HL-60/S4 treated with retinoic acid at 250 ng/mL for 4 days and 3 days (cell line): ENCODE data around the gene ZNF280C.

Source experiments
- in situ Hi-C: fragments of 300-500 bp; cut with MboI; formaldehyde crosslinking; loops from 2 replicates; pipeline ENCODE4 v1.7.0; 2022; ENCODE audit warnings: low sequenced_read_pairs

The ZNF280C gene

GRCh38 chrX:130179170-130179569 is 89.5 kb downstream of the ZNF280C start:
- in situ Hi-C loops = loop anchor here (25.0 kb wide), 1 partner anchor 567 kb away; no protein-coding TSS in a partner anchor

GRCh38 chrX:130176942-130177341 is 91.8 kb downstream of the ZNF280C start:
- in situ Hi-C loops = loop anchor here (25.0 kb wide), 1 partner anchor 565 kb away; no protein-coding TSS in a partner anchor

- in situ Hi-C loops = loop anchor here (25.0 kb wide), 1 partner anchor 564 kb away; no protein-coding TSS in a partner anchor
Observed at GRCh38 chrX:130176354-130176776, 92.3 kb downstream of the ZNF280C start.

DNA sequence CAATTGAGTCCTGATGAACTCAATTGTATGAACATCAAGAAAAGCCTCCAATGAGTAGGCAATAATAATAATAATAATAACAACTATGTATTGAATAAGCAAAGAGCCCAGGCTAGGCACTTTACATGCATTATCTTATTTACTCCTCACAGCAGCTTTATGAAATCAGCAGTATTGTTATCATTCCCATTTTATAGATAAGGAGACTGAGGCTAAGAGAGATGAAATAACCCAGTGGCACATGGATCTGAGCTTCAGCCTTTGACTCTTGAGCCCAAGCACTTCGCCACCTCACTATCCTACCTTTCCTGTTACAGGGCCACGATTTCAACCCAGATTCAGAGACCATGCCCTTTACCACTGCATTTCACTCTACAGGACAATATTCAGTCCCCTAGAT is 93.8 kb downstream of the ZNF280C start:
- in situ Hi-C loops = loop anchor here (25.0 kb wide), 1 partner anchor 563 kb away; no protein-coding TSS in a partner anchor

GRCh38 chrX:130174045-130174704 is 94.5 kb downstream of the ZNF280C start:
- in situ Hi-C loops = no loop called here

- in situ Hi-C loops = no loop called here
Observed at GRCh38 chrX:130173190-130173895, 95.4 kb downstream of the ZNF280C start.

DNA sequence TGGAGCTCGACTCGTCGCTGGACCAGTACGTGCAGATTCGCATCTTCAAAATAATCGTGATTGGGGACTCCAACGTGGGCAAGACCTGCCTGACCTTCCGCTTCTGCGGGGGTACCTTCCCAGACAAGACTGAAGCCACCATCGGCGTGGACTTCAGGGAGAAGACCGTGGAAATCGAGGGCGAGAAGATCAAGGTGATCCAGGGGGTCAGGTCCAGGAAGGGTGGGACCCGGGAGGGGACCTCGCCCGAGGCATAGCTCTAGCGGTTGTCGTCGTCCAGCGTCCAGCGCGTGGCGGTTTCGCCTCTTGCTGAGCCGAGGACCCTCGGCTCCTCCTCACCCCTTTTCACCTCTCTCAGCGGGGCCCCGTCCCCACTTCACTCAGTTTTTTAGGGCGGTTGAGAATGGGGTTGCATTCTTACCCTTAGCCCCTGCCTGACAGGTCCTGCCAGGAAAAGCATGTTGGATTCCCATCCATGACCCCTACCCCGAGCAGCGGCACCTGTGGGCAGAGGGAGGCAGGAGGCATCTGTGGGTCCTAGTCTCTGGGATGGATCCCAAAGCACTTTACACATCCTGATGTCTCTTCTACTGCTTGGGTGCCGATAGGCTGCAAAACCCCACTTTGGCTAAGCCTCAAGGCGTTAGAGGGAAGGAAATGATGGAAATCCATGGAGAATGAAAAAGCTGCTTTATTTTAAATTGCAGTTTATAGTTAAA is 96.4 kb downstream of the ZNF280C start:
- in situ Hi-C loops = no loop called here

- in situ Hi-C loops = no loop called here
Observed at GRCh38 chrX:130171446-130172126, 97.1 kb downstream of the ZNF280C start, which contains the start of gene RAB33A. TSS of gene RAB33A (plus strand) at chrX:130171962. CDS start at chrX:130172063, 101 bp downstream.

GRCh38 chrX:130170752-130171445 is 97.8 kb downstream of the ZNF280C start:
- in situ Hi-C loops = no loop called here

GRCh38 chrX:130167040-130167439 is 101.7 kb downstream of the ZNF280C start:
- in situ Hi-C loops = no loop called here

- in situ Hi-C loops = no loop called here
Observed at GRCh38 chrX:130166503-130166777, 102.3 kb downstream of the ZNF280C start.

DNA sequence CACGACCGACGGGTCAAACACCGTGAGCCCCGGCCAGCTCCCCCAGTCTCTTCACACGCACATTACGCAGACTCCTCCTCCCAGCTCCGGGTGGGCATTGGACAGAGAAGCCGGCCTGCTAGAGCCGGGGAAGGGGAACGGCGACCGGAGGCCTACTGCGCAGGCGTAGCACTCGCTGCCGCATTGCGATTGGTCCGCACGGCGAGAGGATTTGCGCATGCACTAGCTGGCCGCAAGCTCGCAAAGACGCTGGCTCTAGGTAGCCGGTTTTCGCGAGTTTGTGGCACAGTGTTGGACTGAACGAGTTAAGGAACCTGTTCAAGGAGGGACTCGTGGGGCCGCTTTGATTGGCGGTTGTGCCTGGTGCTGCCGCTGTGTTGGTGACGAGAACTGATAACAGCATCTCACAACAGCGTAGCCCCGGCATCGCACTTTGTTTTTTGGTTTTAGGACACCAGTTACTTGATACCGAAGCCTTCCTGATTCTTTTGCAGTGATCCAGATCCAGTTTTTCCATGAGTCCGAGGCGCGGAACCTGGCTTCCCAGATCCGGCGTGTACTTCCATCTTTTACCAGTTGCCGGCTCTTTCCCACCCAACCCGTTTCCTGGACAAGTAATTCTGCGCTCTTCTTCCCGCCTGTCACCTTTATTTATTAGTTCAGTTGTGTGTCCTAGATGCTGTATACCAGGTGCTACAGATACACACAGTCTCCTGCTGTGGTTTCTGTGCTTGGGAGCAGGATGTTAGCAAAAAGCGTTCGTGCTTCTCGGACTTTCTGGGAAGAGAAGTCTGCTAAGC is 102.8 kb downstream of the ZNF280C start, which contains the start of gene AIFM1:
AIFM1 (minus strand) TSS at position 139 of the 800 bp plus-strand sequence. CDS start 185 bp downstream, outside the sequence.
- in situ Hi-C loops = no loop called here

DNA sequence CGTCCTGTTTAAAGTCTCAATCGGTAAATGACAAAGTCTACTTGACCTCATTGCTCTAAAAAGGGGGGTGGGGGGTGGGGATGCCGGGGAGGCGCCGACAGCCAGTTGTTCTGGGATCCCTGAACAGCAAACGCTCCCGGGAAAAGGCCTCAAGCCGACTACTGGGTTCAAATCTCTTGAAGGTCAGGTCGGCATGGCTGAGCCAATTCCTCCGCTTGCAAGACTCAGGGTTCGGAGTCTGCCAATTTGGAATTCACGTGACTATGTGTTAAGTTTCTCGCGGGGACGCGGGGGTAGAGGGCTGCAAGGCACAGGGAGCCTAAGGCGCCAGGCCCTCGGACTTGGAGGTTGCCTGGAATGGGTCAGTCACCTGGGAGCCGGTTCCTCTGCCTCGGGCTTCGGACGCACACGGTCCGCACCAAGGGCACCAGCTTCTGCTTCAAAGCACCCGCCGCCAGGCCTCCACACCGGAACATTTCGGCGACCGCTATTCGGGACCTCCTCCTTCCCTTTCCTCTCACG is 103.5 kb downstream of the ZNF280C start:
- in situ Hi-C loops = no loop called here

GRCh38 chrX:130163398-130163797 is 105.3 kb downstream of the ZNF280C start:
- in situ Hi-C loops = no loop called here

DNA sequence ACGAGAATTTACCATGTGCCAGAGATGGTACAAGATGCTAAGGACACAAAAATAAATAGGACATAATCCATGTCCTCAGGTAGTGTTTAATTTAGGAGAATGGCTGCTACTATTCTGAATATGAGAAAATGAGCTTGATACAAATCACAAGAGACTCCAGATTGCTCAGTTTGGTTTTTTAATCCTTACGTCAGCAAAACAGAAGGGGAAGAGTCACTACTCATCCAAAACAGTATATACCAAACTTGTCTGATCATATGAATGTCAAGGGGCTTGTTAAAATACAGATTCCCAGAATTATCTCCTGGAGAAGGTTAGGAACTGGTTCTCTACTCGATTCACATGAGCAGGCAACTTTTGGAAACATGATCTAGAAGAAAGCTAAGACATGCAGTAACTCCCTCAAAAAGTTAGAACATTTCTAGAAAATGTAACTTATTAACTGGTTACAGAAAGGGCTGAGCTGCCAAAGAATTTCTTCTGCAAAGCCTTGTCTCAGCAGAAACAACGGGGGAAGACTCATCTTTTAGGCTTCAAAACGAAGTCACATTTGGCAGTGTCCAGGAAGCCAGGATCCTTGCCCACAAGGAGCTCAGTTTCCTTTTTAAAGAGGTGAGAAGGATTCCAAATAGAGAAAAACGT is 106.5 kb downstream of the ZNF280C start:
- in situ Hi-C loops = no loop called here

- in situ Hi-C loops = no loop called here
Observed at GRCh38 chrX:130159776-130160175, 108.9 kb downstream of the ZNF280C start.

GRCh38 chrX:130158311-130158710 is 110.4 kb downstream of the ZNF280C start:
- in situ Hi-C loops = no loop called here

DNA sequence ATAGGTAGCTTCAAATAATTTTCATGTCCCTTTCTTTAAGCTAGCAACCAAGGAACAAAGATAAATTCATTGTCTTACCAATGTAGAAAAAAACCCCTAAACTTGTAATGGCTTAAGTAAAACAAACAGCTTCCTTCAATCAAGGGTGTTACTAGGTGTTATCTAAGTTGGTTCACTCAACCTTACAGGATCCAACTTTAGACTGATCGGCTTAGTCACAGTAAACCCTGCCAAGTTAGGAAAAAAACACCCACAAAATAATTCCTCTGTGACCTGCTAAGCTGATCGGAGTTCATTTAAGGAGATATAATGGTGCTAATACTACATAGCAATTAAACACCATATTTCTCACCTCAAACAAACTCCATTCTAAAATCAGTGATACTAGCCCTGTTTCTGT is 113.1 kb downstream of the ZNF280C start:
- in situ Hi-C loops = no loop called here
